Bronchial epithelial cell (primary cell): ENCODE results near the gene GPR107. TPM values are rescaled to one million over a fixed set of nuclear protein-coding genes. Genes with fewer than 3 reads are reported as not detected.

Source experiments
- DNase-seq: peaks from one replicate; pipeline ENCODE4 v3.0.0-alpha.2; 2010; ENCODE audit warnings: low read depth
- FAIRE-seq: peaks from 2 replicates; lab custom pipeline; 2011; peaks lifted over from hg19 to GRCh38; lab: Jason Lieb, UNC
- H3K27me3 ChIP-seq: 2 replicates; pipeline ENCODE4 v1.5.1; 2011; ENCODE audit warnings: low read length; ENCODE audit not compliant: control insufficient read depth, insufficient read depth
- H3K36me3 ChIP-seq: 2 replicates; pipeline ENCODE4 v1.5.1; 2011; ENCODE audit warnings: low read length; ENCODE audit not compliant: control insufficient read depth, insufficient read depth
- H3K4me3 ChIP-seq: 2 replicates; pipeline ENCODE4 v1.5.1; 2011; ENCODE audit warnings: mild to moderate bottlenecking, low read depth, low read length, control low read depth
- total RNA-seq: library from RNA; depleted of rRNA; stranded (reverse); fragments of >200 nt; gene quantifications from 2 replicates; pipeline ENCODE4 v1.2.1, GENCODE V29; 2014
- TF ChIP-seq, protein P1 (sequence below): IDR thresholded peaks from 2 replicates; pipeline ENCODE4 v1.5.1; 2011; ENCODE audit warnings: mild to moderate bottlenecking, moderate library complexity, low read length, control low read depth, inconsistent platforms; ENCODE audit not compliant: insufficient read depth, severe bottlenecking

GPR107 gene
- total RNA-seq, 1 donor from 2014 or later = 21.6 TPM

DNA sequence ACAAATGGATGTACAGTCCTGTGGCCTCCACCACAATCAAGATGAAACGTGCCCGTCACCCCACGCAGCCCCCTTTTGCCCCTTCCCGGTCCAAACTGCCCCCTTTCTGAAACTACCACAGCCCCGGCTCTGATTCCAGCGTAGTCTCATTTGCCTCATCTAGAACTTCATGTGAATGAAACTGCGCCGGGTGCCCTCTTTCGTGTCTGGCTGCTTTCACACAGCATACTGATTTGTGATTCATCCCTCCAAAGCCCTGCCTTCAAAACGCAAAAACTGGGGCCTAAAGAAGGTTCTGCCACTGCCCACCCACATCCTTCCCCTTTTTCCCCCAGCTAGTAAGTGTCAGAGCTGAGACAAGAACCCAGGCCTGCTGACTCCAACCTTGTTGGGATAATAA lies 87.0 kb downstream of the GPR107 start:
- no peak overlapping the region for H3K4me3 ChIP-seq
- DNase-seq = no peak
- FAIRE-seq = no peak
- TF ChIP-seq, protein P1, sequence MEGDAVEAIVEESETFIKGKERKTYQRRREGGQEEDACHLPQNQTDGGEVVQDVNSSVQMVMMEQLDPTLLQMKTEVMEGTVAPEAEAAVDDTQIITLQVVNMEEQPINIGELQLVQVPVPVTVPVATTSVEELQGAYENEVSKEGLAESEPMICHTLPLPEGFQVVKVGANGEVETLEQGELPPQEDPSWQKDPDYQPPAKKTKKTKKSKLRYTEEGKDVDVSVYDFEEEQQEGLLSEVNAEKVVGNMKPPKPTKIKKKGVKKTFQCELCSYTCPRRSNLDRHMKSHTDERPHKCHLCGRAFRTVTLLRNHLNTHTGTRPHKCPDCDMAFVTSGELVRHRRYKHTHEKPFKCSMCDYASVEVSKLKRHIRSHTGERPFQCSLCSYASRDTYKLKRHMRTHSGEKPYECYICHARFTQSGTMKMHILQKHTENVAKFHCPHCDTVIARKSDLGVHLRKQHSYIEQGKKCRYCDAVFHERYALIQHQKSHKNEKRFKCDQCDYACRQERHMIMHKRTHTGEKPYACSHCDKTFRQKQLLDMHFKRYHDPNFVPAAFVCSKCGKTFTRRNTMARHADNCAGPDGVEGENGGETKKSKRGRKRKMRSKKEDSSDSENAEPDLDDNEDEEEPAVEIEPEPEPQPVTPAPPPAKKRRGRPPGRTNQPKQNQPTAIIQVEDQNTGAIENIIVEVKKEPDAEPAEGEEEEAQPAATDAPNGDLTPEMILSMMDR = no peak
- H3K27me3 ChIP-seq = peaks cover 3% of the 10 kb centered on the region
- no peaks in the 10 kb centered on the region for H3K36me3 ChIP-seq

- DNase-seq = no peak
- no peaks in the 10 kb centered on the region for H3K36me3 ChIP-seq
- no peak overlapping the region for H3K4me3 ChIP-seq
- TF ChIP-seq, protein P1 = no peak
- peaks cover 3% of the 10 kb centered on the region for H3K27me3 ChIP-seq
- no peak for FAIRE-seq
These were observed 88.3 kb downstream of the GPR107 start for GRCh38 chr9:130142056-130142455.

- FAIRE-seq (no peak), DNase-seq (no peak)
- H3K27me3 ChIP-seq = peaks cover 3% of the 10 kb centered on the region
- TF ChIP-seq, protein P1 = no peak
- H3K36me3 ChIP-seq = no peaks in the 10 kb centered on the region
- H3K4me3 ChIP-seq = no peak overlapping the region
These were observed 88.9 kb downstream of the GPR107 start for GRCh38 chr9:130142641-130143040.

GRCh38 chr9:130143279-130143893 lies 89.7 kb downstream of the GPR107 start:
- TF ChIP-seq, protein P1 = no peak
- Histone ChIP-seq H3K36me3 (no peaks in the 10 kb centered on the region), H3K27me3 (peaks cover 3% of the 10 kb centered on the region), H3K4me3 (no peak overlapping the region)
- DNase-seq (no peak), FAIRE-seq (no peak)

GRCh38 chr9:130143958-130144366 lies 90.3 kb downstream of the GPR107 start:
- FAIRE-seq (no peak), DNase-seq (no peak)
- H3K36me3 ChIP-seq = no peaks in the 10 kb centered on the region
- TF ChIP-seq, protein P1 = no peak
- no peak overlapping the region for H3K4me3 ChIP-seq
- H3K27me3 ChIP-seq = peaks cover 3% of the 10 kb centered on the region

DNA sequence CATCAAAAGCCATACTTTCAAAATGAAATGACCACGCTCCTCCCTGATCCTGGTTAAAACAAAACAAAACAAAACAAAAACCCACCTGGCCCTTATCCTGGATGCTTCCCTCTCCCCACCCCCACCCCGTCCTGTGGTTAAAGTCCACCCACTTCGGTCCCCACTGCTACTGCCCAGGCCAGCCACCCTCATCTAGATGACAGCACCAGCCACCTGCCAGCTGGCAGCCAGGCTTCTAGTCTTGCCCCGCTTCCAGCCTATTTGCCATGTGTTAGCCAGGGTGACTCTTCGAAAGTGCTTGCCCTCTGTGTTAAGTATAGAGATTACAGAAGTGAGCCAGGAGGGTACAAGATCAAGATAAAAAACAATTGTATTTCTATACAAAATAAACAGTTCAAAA lies 91.0 kb downstream of the GPR107 start:
- FAIRE-seq (no peak), DNase-seq (no peak)
- no peaks in the 10 kb centered on the region for H3K36me3 ChIP-seq
- peaks cover 3% of the 10 kb centered on the region for H3K27me3 ChIP-seq
- H3K4me3 ChIP-seq = no peak overlapping the region
- TF ChIP-seq, protein P1 = no peak
